GM18951 (cell line): ENCODE data around the gene SPACDR.
"Not testable (repeated sequence)": the region's sequence is repeated elsewhere in the genome, so short reads cannot be mapped to it uniquely, and the experiment has no call there.

Source experiments
- POLR2A ChIP-seq: IDR thresholded peaks from 4 replicates; pipeline ENCODE4 v1.6.1; 2011; ENCODE audit warnings: mild to moderate bottlenecking; ENCODE audit not compliant: insufficient read length, insufficient read depth; ENCODE audit errors: extremely low read depth
- in situ Hi-C: fragments of 300-500 bp; cut with MboI; formaldehyde crosslinking; loops from one replicate; pipeline ENCODE4 v1.12.0; 2022; ENCODE audit warnings: low sequenced_read_pairs, mixed read lengths, inconsistent platforms; ENCODE audit not compliant: unreplicated experiment

The SPACDR gene, protein sequence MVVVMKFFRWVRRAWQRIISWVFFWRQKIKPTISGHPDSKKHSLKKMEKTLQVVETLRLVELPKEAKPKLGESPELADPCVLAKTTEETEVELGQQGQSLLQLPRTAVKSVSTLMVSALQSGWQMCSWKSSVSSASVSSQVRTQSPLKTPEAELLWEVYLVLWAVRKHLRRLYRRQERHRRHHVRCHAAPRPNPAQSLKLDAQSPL

DNA sequence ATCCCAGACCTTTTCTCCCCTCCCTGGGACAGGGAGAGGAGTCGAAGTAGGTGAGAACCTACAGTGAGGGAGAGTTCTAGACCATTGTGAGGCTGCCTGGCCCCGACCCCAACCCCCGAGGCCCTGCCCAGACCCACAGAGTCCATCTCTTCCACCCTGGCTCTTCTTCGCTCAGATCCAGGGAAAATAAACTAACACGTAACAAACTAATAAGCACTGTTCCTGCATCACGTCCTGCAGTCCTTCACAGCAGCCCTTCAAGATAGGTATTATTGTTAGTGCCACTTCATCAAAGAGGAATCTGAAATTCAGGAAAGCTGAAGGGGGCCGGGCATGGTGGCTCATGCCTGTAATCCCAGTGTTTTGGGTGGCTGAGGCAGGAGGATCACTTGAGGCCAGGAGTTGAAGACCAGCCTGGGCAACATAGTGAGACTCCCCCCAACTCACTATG, at the start of gene SPACDR:
Gene SPACDR, minus strand, starts transcription at position 51 of the 451 bp plus-strand sequence. CDS start 235 bp downstream, outside the sequence.
- in situ Hi-C loops, result no loop called here
- no peak for TF ChIP-seq POLR2A

DNA sequence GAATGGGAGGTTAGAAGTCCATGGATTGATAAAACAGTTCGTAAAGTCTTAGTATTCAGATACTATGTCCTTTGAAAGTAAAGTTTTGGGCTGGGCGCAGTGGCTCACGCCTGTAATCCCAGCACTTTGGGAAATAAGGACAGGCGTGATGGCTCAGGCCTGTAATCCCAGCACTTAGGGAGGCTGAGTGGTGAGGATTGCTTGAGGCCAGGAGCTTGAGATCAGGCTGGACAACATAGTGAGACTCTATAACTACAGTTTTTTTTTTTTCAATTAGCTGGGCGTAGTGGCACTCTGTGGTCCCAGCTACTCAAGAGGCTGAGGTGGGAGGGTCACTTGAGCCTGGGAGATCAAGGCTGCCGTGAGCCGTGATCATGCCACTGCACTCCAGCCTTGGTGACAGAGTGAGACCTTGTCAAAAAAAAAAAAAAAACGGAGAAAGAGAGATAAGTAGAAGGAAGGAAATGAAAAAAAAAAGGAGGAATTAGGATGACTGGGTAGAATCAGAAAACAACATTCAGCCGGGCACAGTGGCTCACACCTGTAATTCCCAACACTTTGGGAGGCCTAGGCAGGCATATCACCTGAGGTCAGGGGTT, 49.3 kb upstream of the SPACDR start:
- in situ Hi-C loops, result no loop called here
- no peak for TF ChIP-seq POLR2A

DNA sequence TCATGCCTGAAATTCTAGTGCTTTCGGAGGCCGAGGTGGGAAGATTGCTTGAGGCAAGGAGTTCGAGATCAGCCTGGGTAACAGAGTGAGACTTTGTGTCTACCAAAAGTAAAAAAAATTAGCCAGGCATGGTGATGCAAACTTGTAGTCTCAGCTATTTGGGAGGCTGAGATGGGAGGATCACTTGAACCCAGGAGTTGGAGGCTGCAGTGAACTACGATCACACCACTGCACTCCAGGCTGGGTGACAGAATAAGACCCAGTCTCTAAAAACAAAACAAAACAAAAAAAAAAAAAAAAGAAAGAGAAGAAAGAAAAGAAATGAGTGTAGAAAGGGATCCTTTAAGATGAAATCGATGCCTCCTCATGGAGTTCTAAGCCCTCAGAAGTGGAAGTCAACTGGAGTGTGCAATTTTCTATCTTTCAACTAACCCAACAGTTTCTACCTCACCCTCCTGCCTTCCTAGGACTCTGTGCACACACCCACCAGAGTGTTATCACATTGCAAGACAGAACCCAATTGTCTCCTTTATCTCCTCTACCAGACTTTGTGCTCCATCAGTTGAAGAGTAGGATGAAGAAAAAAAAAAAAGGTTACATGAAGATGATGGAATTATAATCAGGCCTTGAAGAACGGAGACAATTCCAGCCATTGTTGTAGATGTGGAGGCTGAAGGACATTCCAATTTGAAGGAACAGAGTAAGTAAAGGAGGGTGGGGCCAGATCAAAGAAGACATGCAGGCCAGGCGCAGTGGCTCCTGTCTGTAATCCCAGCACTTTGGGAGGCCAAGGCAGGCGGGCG, 46.6 kb upstream of the SPACDR start:
- in situ Hi-C loops, result no loop called here

DNA sequence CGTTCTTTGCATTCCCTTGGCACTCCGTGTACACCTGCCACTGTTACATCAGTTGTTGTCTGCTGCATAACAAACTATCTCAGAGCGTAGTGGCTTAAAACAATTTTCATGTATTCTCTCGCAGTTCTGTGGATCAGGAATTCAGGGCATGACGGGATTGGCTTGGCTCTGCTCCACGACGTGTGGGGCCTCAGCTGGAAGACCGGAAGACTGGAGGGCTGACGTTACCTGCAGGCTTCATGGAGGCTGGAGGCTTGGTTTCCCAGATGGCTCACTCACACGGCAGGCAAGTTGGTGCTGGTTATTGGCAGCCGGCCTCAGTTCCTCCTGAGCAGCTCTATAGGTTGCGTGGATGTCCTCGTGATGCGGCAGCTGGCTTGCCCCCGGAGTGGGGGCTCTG, 45.2 kb upstream of the SPACDR start:
- in situ Hi-C loops, result no loop called here

More for the DNA sequence above, 46.6 kb upstream of the SPACDR start:
- TF ChIP-seq POLR2A, result no peak

DNA sequence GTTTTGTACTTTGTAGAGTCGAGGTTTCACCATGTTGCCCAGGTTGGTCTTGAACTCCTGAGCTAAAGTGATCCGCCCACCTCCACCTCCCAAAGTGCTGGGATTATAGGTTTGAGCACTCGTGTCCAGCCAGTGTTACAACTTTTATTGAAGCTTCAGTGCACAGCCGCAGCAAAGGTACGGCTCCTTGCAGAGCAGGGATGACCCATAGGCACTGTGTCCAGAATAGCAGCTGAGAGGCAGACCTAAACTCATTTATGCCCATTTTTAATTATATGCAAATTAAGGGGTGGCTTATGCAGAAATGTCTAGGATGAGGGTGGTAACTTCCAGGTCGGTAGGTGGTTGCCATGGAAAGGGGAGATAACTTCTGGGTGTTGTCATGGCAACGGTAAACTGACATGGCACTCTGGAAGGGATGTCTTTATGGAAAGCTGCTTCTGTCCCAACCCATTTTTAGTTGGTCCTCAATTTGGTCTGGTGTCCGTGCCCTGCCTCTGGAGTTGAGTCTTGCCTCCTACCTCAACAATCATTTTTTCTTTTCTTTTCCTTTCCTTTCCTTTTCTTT, 42.4 kb upstream of the SPACDR start:
- in situ Hi-C loops, result no loop called here
- TF ChIP-seq POLR2A, result no peak

More for the DNA sequence above, 45.2 kb upstream of the SPACDR start:
- TF ChIP-seq POLR2A, result no peak

DNA sequence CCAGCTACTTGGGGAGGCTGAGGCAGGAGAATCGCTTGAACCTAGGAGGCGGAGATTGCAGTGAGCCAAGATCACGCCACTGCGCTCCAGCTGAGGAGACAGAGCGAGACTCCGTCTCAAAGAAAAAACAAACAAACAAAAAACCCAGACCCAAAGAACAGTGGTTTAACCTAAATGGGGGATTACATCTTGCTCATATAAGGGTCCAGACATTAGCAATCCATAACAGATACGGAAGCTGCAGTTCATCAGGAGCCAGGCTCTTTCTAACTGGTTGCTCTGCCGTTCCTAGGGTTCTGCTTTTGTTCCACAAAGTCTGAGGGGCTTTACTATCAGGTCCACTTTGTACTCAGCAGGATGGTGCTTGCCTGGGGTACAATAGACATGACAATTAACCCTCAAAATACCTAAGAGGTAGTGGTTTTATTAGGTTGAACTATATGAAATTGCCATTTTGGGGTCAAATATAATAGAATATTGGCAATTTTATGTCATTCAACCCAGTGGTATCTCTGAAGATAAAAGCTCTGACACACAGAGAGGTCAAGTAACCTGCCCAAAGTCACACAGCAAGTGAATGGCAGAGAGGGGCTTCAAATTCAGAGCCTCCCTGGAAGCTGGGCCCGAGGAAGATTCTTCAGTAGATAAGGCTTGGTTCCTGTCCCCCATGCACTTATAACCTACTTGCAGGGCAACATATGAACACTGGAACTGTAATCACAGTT, 41.0 kb upstream of the SPACDR start:
- TF ChIP-seq POLR2A, result no peak
- in situ Hi-C loops, result no loop called here

DNA sequence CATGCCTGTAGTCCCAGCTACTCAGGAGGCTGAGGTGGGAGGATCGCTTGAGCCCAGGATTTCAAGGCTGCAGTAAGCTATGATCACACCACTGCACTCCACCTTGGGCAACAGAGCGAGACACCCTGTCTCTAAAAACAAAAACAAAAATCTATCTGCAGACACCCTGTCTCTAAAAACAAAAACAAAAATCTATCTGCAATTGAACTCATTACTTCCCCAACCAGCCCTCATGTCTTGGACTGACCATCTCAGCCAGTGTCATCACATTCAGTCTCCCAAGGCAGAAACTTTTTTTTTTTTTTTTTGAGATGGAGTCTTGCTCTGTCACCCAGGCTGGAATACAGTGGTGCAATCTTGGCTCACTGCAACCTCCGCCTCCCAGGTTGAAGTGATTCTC, 40.0 kb upstream of the SPACDR start:
- in situ Hi-C loops, result not testable (repeated sequence)

DNA sequence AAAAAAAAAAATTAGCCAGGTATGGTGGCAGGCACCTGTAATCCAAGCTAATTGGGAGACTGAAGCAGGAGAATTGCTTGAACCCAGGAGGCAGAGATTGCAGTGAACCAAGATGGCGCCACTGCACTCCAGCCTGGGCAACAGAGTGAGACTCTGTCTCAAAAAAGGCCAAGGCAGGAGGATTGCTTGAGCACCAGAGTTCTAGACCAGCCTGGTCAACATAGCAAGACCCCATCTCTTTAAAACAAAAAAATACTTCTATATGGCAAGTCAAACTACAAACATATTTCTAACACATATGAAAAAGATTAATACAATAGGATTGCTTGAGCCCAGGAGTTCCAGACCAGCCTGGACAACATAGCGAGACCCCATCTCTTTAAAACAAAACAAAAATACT, 36.7 kb upstream of the SPACDR start:
- in situ Hi-C loops, result not testable (repeated sequence)

DNA sequence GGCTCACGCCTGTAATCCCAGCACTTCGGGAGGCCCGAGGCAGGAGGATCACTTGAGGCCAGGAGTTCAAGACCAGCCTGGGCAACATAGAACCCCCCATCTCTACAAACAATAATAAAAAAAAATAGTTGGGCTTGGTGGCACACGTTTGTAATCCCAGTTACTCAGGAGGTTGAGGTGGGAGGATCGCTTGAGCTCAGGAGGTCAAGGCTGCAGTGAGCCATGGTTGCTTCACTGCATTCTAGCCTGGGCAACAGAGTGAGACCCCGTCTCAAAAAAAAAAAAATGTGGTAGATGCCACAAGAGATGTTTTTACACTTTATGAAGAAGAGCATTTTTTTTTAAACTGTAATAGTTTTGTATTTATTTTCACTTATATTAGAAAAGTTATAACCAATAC, 32.4 kb upstream of the SPACDR start:
- in situ Hi-C loops, result no loop called here
- no peak for TF ChIP-seq POLR2A

DNA sequence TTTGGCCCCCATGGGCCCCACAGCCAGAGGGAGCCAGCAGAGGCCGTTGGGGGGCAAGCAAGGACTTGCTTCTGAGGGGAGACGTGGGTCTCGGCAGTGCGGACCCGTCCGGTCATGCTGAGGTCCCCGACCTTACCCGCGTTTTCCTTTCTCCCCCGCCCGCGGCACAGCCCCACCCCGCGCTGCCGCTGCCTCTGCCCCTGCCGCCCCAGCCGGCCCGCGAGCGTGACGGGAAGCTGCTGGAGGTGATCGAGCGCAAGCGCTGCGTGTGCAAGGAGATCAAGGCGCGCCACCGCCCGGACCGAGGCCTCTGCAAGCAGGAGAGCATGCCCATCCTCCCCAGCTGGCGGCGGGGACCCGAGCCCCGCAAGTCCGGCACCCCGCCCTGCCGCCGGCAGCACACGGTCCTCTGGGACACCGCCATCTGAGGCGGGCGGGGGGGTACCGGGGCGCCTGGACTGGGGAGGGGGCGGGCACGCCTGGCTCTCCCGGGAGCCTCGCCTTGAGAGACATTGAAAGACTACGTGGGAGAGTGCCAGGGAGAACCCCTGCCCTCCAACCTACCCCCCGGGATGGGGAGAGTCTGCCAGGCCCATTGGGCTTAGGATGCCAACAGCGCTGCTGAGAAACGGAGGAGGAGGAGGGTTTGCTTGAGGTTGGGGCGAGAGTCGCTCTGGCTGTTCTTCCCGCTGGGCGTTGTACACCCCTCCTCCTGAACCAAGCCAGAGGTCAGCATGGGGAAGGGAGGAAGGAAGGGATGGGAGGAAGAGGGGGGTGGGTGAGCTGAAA, 29.6 kb upstream of the SPACDR start:
- in situ Hi-C loops, result loop anchor here (5.0 kb wide), 1 partner anchor 59 kb away; no protein-coding TSS in a partner anchor
- no peak for TF ChIP-seq POLR2A

DNA sequence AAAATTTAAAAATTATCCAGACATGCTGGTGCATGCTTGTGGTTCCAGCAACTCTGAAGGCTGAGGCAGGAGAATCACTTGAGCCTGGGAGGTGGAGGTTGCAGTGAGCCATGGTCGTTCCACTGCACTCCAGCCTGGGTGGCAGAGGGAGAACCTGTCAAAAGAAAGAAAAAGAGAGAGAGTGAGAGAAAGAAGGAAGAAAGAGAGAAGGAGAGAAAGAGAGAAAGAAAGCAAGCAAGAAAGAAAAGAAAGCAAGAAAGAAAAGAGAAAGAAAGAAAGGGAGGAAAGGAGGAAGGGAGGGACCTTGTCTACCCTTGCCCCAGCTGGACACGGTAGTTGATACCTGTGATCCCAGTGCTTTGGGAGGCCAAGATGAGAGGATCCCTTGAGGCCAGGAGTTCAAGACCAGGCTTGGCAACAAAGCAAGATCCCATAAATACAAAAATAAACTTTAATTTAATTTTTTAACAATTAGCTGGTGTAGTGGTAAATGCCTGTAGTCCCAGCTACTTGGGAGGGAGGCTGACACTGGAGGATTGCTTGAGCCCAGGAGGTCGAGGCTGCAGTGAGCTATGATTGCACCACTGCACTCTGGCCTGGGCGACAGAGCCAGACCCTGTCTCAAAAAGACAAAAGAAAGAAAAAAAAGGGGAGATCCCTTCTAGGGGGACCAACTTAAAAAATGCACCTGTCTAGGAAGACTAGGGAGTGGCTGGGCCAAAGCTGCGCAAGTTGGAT, 28.8 kb upstream of the SPACDR start:
- no peak for TF ChIP-seq POLR2A
- in situ Hi-C loops, result loop anchor here (5.0 kb wide), 1 partner anchor 59 kb away; no protein-coding TSS in a partner anchor

DNA sequence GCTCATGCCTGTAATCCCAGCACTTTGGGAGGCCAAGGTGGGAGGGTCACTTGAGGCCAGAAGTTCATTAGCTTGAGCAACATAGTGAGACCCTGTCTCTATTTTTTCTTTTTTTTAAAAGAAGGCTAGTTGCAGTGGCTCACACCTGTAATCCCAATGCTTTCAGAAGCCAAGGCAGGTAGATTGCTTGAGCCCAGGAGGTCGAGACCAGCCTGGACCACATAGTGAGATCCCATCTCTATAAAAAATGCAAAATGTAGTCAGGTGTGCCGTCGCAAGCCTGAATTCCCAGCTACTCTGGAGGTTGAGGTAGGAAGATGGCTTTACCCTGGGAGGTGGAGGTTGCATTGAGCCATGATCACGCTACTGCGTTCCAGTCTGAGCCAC, 27.1 kb upstream of the SPACDR start:
- no peak for TF ChIP-seq POLR2A
- in situ Hi-C loops, result loop anchor here (5.0 kb wide), 1 partner anchor 61 kb away; no protein-coding TSS in a partner anchor
